ENCODE measurements around the gene BMAL1.

BMAL1 gene

GRCh38 chr11:13276832-13277767 lies 490 bp upstream of the BMAL1 start:
- Histone ChIP-seq H3K23ac (ENCODE audit: low read length) (no peak overlapping the region), H2BK15ac (replicated peaks; ENCODE audit: low read depth) (no peak overlapping the region), H3K36me3 (ENCODE audit: control insufficient read depth, insufficient read depth, low read length) (no peaks in the 10 kb centered on the region), H3K79me2 (ENCODE audit: control insufficient read depth, insufficient read depth, low read length) (no peaks in the 10 kb centered on the region), H2BK120ac (ENCODE audit: low read depth, low read length) (no peak overlapping the region), H3K4me2 (ENCODE audit: low read length) (peak overlapping the region; percentile 94), H3K18ac (ENCODE audit: low read length) (no peak overlapping the region), H2AK5ac (ENCODE audit: low read length) (no peak overlapping the region), H3K4me1 (ENCODE audit: control insufficient read depth, low read depth, low read length) (peaks cover 3% of the 10 kb centered on the region), H4K8ac (ENCODE audit: low read depth, low read length) (no peak overlapping the region), H3K56ac (ENCODE audit: low read length) (peak overlapping the region; percentile 56), H3K4ac (ENCODE audit: low read depth, low read length) (no peak overlapping the region), H4K5ac (ENCODE audit: low read length) (no peak overlapping the region), H3K79me1 (ENCODE audit: low read length) (no peaks in the 10 kb centered on the region), H2BK5ac (ENCODE audit: low read length) (no peak overlapping the region), H3K4me3 (ENCODE audit: low read length) (peak overlapping the region; percentile 9), H3K27ac (ENCODE audit: low read depth, low read length) (no peak overlapping the region), H3K27me3 (ENCODE audit: insufficient read depth, low read length, poor library complexity) (peaks cover 27% of the 10 kb centered on the region), H3K9ac (ENCODE audit: low read length) (peak overlapping the region; percentile 22)
- WGBS (ENCODE audit: extremely low coverage, insufficient coverage, low lambda C conversion rate) = no CpG with 5 or more reads among the region's 72 CpGs
- peak; percentile 99 for DNase-seq

- peaks cover 27% of the 10 kb centered on the region for H3K27me3 ChIP-seq (ENCODE audit: insufficient read depth, low read length, poor library complexity)
- DNase-seq = peak; percentile 50
- H3K4me2 ChIP-seq (ENCODE audit: low read length) = peak overlapping the region; percentile 66
- H3K27ac ChIP-seq (ENCODE audit: low read depth, low read length) = no peak overlapping the region
- H3K4ac ChIP-seq (ENCODE audit: low read depth, low read length) = no peak overlapping the region
- no peak overlapping the region for H2BK120ac ChIP-seq (ENCODE audit: low read depth, low read length)
- no peak overlapping the region for H2BK15ac ChIP-seq (replicated peaks; ENCODE audit: low read depth)
- WGBS (ENCODE audit: extremely low coverage, insufficient coverage, low lambda C conversion rate) = no CpG with 5 or more reads among the region's 61 CpGs
- no peak overlapping the region for H4K5ac ChIP-seq (ENCODE audit: low read length)
- no peaks in the 10 kb centered on the region for H3K79me2 ChIP-seq (ENCODE audit: control insufficient read depth, insufficient read depth, low read length)
- no peak overlapping the region for H3K4me3 ChIP-seq (ENCODE audit: low read length)
- no peak overlapping the region for H2BK5ac ChIP-seq (ENCODE audit: low read length)
- peaks cover 7% of the 10 kb centered on the region for H3K4me1 ChIP-seq (ENCODE audit: control insufficient read depth, low read depth, low read length)
- H3K23ac ChIP-seq (ENCODE audit: low read length) = no peak overlapping the region
- H3K36me3 ChIP-seq (ENCODE audit: control insufficient read depth, insufficient read depth, low read length) = no peaks in the 10 kb centered on the region
- H3K79me1 ChIP-seq (ENCODE audit: low read length) = no peaks in the 10 kb centered on the region
- no peak overlapping the region for H4K8ac ChIP-seq (ENCODE audit: low read depth, low read length)
- no peak overlapping the region for H2AK5ac ChIP-seq (ENCODE audit: low read length)
- H3K9ac ChIP-seq (ENCODE audit: low read length) = peak overlapping the region; percentile 29
- no peak overlapping the region for H3K18ac ChIP-seq (ENCODE audit: low read length)
- H3K56ac ChIP-seq (ENCODE audit: low read length) = peak overlapping the region; percentile 49
Observed at GRCh38 chr11:13278609-13279486, 1.3 kb downstream of the BMAL1 start.

GRCh38 chr11:13279487-13279834 lies 1.9 kb downstream of the BMAL1 start:
- Histone ChIP-seq H3K79me1 (ENCODE audit: low read length) (no peaks in the 10 kb centered on the region), H3K4me1 (ENCODE audit: control insufficient read depth, low read depth, low read length) (peaks cover 7% of the 10 kb centered on the region), H2BK120ac (ENCODE audit: low read depth, low read length) (no peak overlapping the region), H3K4me2 (ENCODE audit: low read length) (no peak overlapping the region), H3K36me3 (ENCODE audit: control insufficient read depth, insufficient read depth, low read length) (no peaks in the 10 kb centered on the region), H3K27me3 (ENCODE audit: insufficient read depth, low read length, poor library complexity) (peaks cover 25% of the 10 kb centered on the region), H4K8ac (ENCODE audit: low read depth, low read length) (no peak overlapping the region), H2BK15ac (replicated peaks; ENCODE audit: low read depth) (no peak overlapping the region), H3K9ac (ENCODE audit: low read length) (no peak overlapping the region), H2AK5ac (ENCODE audit: low read length) (no peak overlapping the region), H3K4me3 (ENCODE audit: low read length) (no peak overlapping the region), H2BK5ac (ENCODE audit: low read length) (no peak overlapping the region), H3K79me2 (ENCODE audit: control insufficient read depth, insufficient read depth, low read length) (no peaks in the 10 kb centered on the region), H3K56ac (ENCODE audit: low read length) (no peak overlapping the region), H3K23ac (ENCODE audit: low read length) (no peak overlapping the region), H4K5ac (ENCODE audit: low read length) (no peak overlapping the region), H3K4ac (ENCODE audit: low read depth, low read length) (no peak overlapping the region), H3K18ac (ENCODE audit: low read length) (no peak overlapping the region), H3K27ac (ENCODE audit: low read depth, low read length) (no peak overlapping the region)
- WGBS (ENCODE audit: extremely low coverage, insufficient coverage, low lambda C conversion rate) = no CpG with 5 or more reads among the region's 3 CpGs
- DNase-seq = no peak

- no peak overlapping the region for H3K56ac ChIP-seq (ENCODE audit: low read length)
- peaks cover 22% of the 10 kb centered on the region for H3K27me3 ChIP-seq (ENCODE audit: insufficient read depth, low read length, poor library complexity)
- H3K9ac ChIP-seq (ENCODE audit: low read length) = no peak overlapping the region
- no peaks in the 10 kb centered on the region for H3K79me1 ChIP-seq (ENCODE audit: low read length)
- peaks cover 7% of the 10 kb centered on the region for H3K4me1 ChIP-seq (ENCODE audit: control insufficient read depth, low read depth, low read length)
- DNase-seq = no peak
- no peaks in the 10 kb centered on the region for H3K79me2 ChIP-seq (ENCODE audit: control insufficient read depth, insufficient read depth, low read length)
- no peak overlapping the region for H3K4ac ChIP-seq (ENCODE audit: low read depth, low read length)
- H3K23ac ChIP-seq (ENCODE audit: low read length) = no peak overlapping the region
- no CpG with 5 or more reads among the region's 3 CpGs for WGBS (ENCODE audit: extremely low coverage, insufficient coverage, low lambda C conversion rate)
- H3K18ac ChIP-seq (ENCODE audit: low read length) = no peak overlapping the region
- H3K4me2 ChIP-seq (ENCODE audit: low read length) = no peak overlapping the region
- H2BK120ac ChIP-seq (ENCODE audit: low read depth, low read length) = no peak overlapping the region
- H3K27ac ChIP-seq (ENCODE audit: low read depth, low read length) = no peak overlapping the region
- no peak overlapping the region for H3K4me3 ChIP-seq (ENCODE audit: low read length)
- H3K36me3 ChIP-seq (ENCODE audit: control insufficient read depth, insufficient read depth, low read length) = no peaks in the 10 kb centered on the region
- H4K5ac ChIP-seq (ENCODE audit: low read length) = no peak overlapping the region
- H2BK5ac ChIP-seq (ENCODE audit: low read length) = no peak overlapping the region
- no peak overlapping the region for H2BK15ac ChIP-seq (replicated peaks; ENCODE audit: low read depth)
- no peak overlapping the region for H2AK5ac ChIP-seq (ENCODE audit: low read length)
- H4K8ac ChIP-seq (ENCODE audit: low read depth, low read length) = no peak overlapping the region
Observed at GRCh38 chr11:13280092-13280722, 2.6 kb downstream of the BMAL1 start.

- no peak overlapping the region for H3K27ac ChIP-seq (ENCODE audit: low read depth, low read length)
- no peak overlapping the region for H4K8ac ChIP-seq (ENCODE audit: low read depth, low read length)
- no peak overlapping the region for H2BK120ac ChIP-seq (ENCODE audit: low read depth, low read length)
- H3K56ac ChIP-seq (ENCODE audit: low read length) = no peak overlapping the region
- H2BK5ac ChIP-seq (ENCODE audit: low read length) = no peak overlapping the region
- H4K5ac ChIP-seq (ENCODE audit: low read length) = no peak overlapping the region
- no peak overlapping the region for H3K4me3 ChIP-seq (ENCODE audit: low read length)
- H3K4ac ChIP-seq (ENCODE audit: low read depth, low read length) = no peak overlapping the region
- no peak overlapping the region for H2BK15ac ChIP-seq (replicated peaks; ENCODE audit: low read depth)
- no peak overlapping the region for H3K9ac ChIP-seq (ENCODE audit: low read length)
- H2AK5ac ChIP-seq (ENCODE audit: low read length) = no peak overlapping the region
- no peaks in the 10 kb centered on the region for H3K79me2 ChIP-seq (ENCODE audit: control insufficient read depth, insufficient read depth, low read length)
- H3K4me2 ChIP-seq (ENCODE audit: low read length) = no peak overlapping the region
- no peak overlapping the region for H3K18ac ChIP-seq (ENCODE audit: low read length)
- no CpG with 5 or more reads among the region's 3 CpGs for WGBS (ENCODE audit: extremely low coverage, insufficient coverage, low lambda C conversion rate)
- DNase-seq = no peak
- no peaks in the 10 kb centered on the region for H3K79me1 ChIP-seq (ENCODE audit: low read length)
- H3K27me3 ChIP-seq (ENCODE audit: insufficient read depth, low read length, poor library complexity) = peaks cover 19% of the 10 kb centered on the region
- no peaks in the 10 kb centered on the region for H3K36me3 ChIP-seq (ENCODE audit: control insufficient read depth, insufficient read depth, low read length)
- H3K23ac ChIP-seq (ENCODE audit: low read length) = no peak overlapping the region
- H3K4me1 ChIP-seq (ENCODE audit: control insufficient read depth, low read depth, low read length) = peaks cover 7% of the 10 kb centered on the region
Observed at GRCh38 chr11:13280777-13281176, 3.2 kb downstream of the BMAL1 start.

All from mesendoderm (in vitro differentiated cells).